OCI-M2 (cell line): ENCODE measurements around the gene RNF144B.
"Not testable (repeated sequence)": the region's sequence is repeated elsewhere in the genome, so short reads cannot be mapped to it uniquely, and the experiment has no call there.

ENCODE experiments used
- DNase-seq: peaks from one replicate; lab custom pipeline; 2025; ENCODE audit not compliant: unreplicated experiment; lab: John Stamatoyannopoulos, UW

The RNF144B gene

GRCh38 chr6:18406955-18407749 lies 20.0 kb downstream of the RNF144B start:
- DNase-seq, result no peak

DNA sequence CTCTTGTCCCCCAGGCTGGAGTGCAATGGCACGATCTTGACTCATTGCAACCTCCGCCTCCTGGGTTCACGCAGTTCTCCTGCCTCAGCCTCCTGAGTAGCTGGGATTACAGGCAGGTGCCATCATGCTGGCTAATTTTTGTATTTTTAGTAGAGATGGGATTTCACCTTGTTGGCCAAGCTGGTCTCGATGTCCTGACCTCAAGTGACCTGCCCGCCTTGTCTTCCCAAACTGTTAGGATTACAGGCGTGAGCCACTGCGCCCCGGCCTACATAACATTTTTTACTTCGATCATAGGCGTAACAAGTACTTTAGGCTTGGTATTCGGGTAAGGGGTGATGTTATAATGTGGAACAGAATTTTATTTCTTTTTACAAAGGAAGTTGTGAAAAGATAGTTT lies 22.5 kb downstream of the RNF144B start:
- DNase-seq, result not testable (repeated sequence)

- DNase-seq, result no peak
Measured at GRCh38 chr6:18410412-18410811, 23.3 kb downstream of the RNF144B start.

- no peak for DNase-seq
Measured at GRCh38 chr6:18412068-18412467, 24.9 kb downstream of the RNF144B start.

DNA sequence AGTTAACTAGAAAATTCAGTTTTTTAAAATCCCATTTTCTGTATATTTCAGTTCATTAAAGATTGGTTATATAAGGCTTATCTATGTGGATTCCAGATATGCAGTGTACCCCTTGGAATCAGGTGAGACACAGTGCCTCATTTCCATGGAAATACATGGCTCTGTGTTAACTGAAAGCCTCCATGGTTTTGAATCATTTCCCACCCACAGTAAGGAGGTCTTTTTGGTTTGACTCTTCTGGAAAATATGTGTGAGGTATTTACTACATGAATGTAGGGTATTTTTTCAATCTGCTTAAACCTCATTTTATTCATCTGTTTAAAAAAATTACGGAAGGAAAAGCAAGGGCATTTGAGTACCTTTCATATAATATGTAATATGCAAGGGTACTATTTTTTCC lies 25.5 kb downstream of the RNF144B start:
- no peak for DNase-seq

DNA sequence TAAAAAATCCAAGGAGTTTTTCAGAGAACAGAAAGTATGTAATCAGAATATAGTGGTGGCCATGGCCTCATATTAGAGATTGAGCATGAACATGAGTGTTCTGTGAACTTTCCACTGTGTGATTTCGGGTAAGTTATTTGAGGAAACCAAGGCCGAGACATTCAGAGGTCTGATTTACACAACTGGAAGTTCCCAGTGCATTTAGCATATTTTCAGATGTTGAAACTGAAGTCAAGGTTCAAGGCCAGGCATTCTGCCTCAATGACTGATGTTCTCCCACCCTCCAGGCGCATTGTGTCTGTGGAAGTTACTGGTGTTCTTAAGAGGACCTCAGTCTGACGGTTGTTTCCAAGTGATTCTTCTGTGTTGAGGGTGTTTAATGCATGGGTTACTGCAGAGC lies 26.2 kb downstream of the RNF144B start:
- no peak for DNase-seq

DNA sequence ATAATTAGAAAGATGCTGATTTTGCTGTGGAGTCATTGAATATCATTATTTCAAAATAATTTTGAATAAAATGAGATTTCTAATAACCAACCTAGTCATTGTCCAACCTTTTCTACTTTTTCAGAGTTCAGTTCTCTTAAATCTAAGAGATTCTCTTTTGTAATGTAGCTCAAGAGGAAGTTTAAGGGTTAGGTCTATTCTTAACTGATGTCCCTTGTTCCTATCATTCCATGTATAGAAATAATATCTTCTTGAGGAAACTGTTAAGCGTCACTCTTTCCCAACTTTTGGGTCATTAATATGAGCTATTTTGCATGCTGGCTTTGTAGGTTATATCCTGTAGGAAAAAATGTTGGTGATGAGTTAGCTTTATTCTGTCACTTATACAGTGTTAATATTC lies 27.0 kb downstream of the RNF144B start:
- DNase-seq, result no peak

GRCh38 chr6:18415207-18415606 lies 28.1 kb downstream of the RNF144B start:
- DNase-seq, result no peak

- no peak for DNase-seq
Measured at GRCh38 chr6:18415671-18416340, 28.7 kb downstream of the RNF144B start.

- DNase-seq, result no peak
Measured at GRCh38 chr6:18416341-18416679, 29.2 kb downstream of the RNF144B start.

DNA sequence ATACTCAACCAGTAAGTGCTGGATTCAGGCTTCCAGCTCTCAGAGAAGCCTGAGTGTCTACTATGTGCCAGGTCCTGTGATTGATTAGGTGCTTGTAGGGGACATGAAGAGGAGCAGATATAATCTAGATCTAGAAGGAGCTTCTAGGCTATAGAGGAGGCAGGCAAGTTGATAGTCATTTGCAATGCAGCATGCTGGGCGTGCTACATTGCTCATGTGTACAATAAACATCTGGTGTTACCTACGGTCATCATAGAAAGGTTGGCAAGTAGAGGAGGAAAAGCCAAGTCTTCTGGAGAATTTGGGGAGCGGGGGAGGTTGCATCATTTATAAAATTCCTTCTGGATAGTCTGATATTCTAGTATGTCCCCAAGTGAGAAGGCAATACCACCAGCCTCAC lies 33.2 kb downstream of the RNF144B start:
- no peak for DNase-seq

DNA sequence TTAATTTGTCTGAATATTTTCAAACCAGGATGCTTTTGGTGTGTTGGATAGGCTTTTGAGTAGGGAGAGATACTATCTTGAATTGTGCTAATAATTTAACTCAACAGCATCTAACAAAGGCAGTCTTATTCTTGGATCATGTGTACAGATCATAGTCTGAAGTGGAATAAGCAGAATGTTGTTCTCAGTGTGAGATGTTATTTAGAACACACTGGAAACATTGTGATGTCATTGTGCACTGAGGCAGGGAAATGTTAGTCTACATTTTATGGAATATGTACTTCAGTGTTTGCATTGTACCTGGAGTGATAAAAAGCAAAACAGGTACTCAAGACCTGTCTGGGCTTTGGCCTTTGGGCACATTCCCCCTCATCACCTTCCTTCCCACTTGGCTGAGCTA lies 35.0 kb downstream of the RNF144B start:
- DNase-seq, result no peak

DNA sequence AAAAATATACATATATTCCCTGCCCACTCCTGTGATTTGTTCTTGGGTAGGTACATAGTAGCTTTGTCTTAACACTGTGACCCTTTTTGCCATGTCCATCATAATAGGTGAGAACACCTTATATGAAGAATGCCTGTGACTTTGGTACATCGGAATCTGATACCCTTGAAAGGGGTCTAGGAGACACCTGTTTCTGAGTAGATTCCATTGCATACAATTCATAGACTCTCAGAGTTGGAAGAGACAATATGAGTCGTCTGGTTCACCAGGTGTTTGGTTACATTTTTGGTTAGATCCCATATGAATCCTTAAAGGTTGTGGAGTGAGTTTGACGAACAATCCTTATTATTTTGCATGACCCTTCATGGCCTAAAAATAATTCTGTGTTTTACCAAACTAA lies 36.3 kb downstream of the RNF144B start:
- no peak for DNase-seq

DNA sequence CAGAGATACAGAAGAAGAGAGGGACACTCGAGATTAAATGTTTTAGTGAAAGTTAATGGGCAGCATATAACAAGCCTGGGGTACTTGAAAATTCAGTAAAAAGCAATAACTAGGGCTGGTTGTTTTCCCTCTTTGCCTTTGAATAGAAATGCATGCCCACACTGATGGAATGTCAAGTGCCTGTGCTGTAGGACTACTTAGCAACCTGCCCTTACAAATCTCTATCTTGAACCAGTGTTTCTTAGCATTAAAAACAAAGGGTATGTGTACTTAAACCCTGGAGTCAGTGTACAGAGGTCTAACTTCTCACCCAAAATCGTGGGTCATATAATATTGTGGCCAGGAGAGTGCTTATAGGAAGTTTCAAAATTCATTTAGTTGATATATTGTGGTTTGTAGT lies 37.1 kb downstream of the RNF144B start:
- no peak for DNase-seq

- no peak for DNase-seq
Measured at GRCh38 chr6:18425218-18425617, 38.1 kb downstream of the RNF144B start.

DNA sequence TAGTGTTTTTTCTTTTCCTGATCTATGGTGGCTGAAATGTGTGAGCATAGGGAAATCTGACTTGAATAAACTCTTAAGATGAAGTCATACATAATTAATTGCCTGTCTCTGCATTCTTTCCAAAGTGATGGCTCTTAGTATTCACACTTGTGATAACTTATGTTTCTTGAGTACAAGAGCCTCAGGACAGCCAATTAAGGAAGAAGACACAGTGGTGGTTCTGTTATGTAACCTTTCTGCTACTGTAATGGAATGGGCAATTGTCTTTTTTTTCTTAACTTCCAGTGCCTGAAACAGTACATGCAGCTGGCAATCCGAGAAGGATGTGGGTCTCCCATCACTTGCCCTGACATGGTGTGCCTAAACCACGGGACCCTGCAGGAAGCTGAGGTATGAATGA lies 40.1 kb downstream of the RNF144B start:
- no peak for DNase-seq

DNA sequence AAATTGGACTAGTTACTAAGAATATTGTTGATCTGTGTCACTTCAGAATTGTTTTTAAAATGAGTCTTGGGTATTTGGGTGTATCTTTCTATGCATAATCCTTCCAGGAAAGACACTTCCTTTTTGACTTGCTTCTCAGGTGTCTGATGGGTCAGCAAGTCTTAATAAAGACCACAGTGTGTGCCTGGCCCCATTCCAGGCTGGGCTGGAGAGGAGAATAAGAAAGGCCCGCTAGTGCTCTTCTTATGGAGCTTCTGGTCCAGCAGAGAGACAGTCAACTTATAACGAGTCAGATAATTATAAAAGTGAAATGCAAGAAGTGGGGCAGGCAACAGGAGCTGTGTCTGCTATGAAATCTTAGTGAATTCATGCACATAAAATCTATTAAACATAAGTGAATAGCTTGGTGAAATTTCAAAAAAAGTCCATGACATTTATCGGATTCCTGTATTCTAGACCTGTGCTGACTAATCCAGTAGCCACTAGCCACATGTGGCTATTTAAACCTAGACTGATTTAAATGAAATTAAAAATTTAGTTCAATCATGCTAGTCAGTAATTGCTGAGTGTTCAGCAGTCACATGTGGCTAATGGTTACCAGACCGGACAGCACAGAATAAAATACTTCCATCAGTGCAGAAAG lies 42.6 kb downstream of the RNF144B start:
- no peak for DNase-seq

DNA sequence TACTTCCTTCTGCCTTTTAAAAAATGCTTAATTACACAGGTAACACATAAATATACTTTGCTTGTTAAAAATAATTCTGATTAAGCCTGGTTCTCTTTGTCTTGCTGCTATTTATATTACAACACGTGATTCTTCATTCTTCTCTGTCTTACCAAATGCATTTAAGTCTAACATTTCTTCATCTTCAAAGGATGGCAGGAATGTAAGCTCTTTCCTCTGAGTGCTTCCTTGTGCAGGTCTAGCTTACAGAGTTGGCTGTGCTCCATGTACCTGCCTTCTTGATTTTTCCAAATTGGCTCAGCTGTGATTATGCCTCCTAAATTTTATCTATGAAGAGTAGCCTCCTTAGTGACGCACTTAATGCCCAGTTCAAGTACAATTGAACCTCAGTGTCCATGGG lies 44.4 kb downstream of the RNF144B start:
- no peak for DNase-seq

DNA sequence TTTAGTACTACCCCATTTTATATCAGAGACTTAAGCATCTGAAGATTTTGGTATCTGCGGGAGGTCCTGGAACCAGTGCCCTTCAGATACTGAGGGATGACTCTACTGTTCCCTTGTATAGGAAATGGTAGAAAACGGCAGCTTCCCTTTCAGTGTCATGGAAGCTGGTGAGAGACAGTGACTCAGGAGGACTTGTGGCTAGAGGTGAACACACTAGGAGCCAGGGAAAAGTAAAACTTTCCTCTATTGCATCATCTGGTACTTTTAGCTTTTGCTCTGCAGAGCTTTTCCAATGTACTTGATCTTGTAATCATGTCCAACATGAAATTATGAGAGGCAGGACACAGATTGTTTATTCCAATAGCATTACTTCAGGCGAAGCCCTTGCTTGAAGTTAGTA lies 45.0 kb downstream of the RNF144B start:
- DNase-seq, result no peak

GRCh38 chr6:18432619-18433018 lies 45.5 kb downstream of the RNF144B start:
- no peak for DNase-seq

- DNase-seq, result no peak
Measured at GRCh38 chr6:18433059-18433458, 45.9 kb downstream of the RNF144B start.

DNA sequence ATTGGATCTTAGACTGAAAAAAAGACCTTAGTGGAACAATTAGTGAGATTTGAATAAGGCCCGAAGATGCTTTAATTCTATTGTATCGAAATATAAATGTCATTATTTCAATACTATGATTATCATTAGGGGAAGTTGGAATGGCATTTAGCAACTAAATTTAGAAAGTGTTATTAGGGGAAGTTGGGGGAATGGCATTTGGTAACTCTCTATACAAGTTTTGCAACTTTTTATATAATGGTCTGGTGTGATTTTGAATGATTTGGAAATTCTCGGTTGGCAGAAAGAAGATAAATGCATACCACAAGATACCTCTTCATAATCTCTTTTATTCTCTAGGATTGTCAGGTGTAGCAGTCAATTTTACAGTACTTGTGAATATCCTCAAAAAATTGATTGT lies 49.2 kb downstream of the RNF144B start:
- no peak for DNase-seq
